ENCODE results near the gene COL25A1. TPM values are rescaled to one million over a fixed set of nuclear protein-coding genes. Genes with fewer than 3 reads are reported as not detected.

Gene COL25A1
- total RNA-seq, 1 experiment from 2014 or later, result 4.2 TPM

- Histone ChIP-seq H2BK15ac (ENCODE audit: low read depth, low read length) (no peak overlapping the region), H3T11ph (ENCODE audit: low read length) (no peak overlapping the region), H3K23ac (ENCODE audit: insufficient read length, low read depth, low read length) (no peak overlapping the region), H3K4ac (ENCODE audit: low read depth, low read length) (no peak overlapping the region), H3K79me2 (ENCODE audit: insufficient read depth, low read length) (no peaks in the 10 kb centered on the region), H3K27ac (ENCODE audit: insufficient read length, low read depth, low read length) (no peak overlapping the region), H3K4me2 (ENCODE audit: insufficient read depth, insufficient read length, low read length) (no peak overlapping the region), H3K4me1 (ENCODE audit: insufficient read depth, low read length) (no peaks in the 10 kb centered on the region), H2BK12ac (ENCODE audit: insufficient read length, low read depth, low read length) (no peak overlapping the region), H2AFZ (ENCODE audit: low read length) (no peak overlapping the region), H2BK5ac (ENCODE audit: insufficient read length, low read length) (no peak overlapping the region), H2BK120ac (ENCODE audit: low read depth, low read length, poor library complexity, severe bottlenecking) (no peak overlapping the region), H3K14ac (ENCODE audit: insufficient read depth, low read length) (no peak overlapping the region), H3K56ac (ENCODE audit: insufficient read length, low read depth, low read length) (no peak overlapping the region), H3K27me3 (ENCODE audit: insufficient read depth, low read length) (no peaks in the 10 kb centered on the region), H2BK20ac (ENCODE audit: low read depth, low read length, poor library complexity, severe bottlenecking) (no peak overlapping the region), H3K9ac (ENCODE audit: extremely low read depth, insufficient read length, low read length) (no peak overlapping the region), H3K79me1 (ENCODE audit: insufficient read depth, low read depth, low read length, poor library complexity, severe bottlenecking) (no peaks in the 10 kb centered on the region), H4K91ac (ENCODE audit: insufficient read length, low read depth, low read length) (no peak overlapping the region), H3K9me3 (ENCODE audit: control insufficient read depth, low read depth, low read length) (peaks cover 20% of the 10 kb centered on the region), H4K5ac (ENCODE audit: insufficient read length, low read depth, low read length) (no peak overlapping the region), H4K20me1 (ENCODE audit: control insufficient read depth, insufficient read depth, insufficient read length) (no peaks in the 10 kb centered on the region), H3K23me2 (ENCODE audit: insufficient read length, low read depth, low read length, poor library complexity, severe bottlenecking) (no peaks in the 10 kb centered on the region), H3K18ac (ENCODE audit: insufficient read length, low read depth, low read length) (no peak overlapping the region), H2AK5ac (ENCODE audit: insufficient read length, low read length) (no peak overlapping the region), H4K8ac (replicated peaks; ENCODE audit: insufficient read length, low read depth, low read length) (no peak overlapping the region)
- no peak for DNase-seq
- Mint-ChIP-seq H3K4me3 (no peak overlapping the region), H3K27me3 (ENCODE audit: low read depth) (peaks cover 2% of the 10 kb centered on the region; the same call in 1 of the 2 replicates), H3K27ac (no peak overlapping the region), H3K36me3 (ENCODE audit: insufficient read depth in 1 of 3, low read depth in 3 of 3) (peaks cover 17 to 33% (median 28%) of the 10 kb centered on the region in 3 experiments), H3K9me3 (peaks cover 34 to 38% of the 10 kb centered on the region in 2 experiments), H3K4me1 (no peaks in the 10 kb centered on the region)
- no peak for TF ChIP-seq CTCF (conservative IDR thresholded peaks at IDR 0.05)
- no CpG with 5 or more reads among the region's 2 CpGs for WGBS (ENCODE audit: extremely low coverage, insufficient read length, low lambda C conversion rate)
These were observed 17.2 kb upstream of the COL25A1 start for GRCh38 chr4:109319684-109320083.
